B cell (primary cell): ENCODE data around the gene ARHGEF35.
"Not testable (repeated sequence)": the region's sequence is repeated elsewhere in the genome, so short reads cannot be mapped to it uniquely, and the experiment has no call there.

Experiments
- CTCF ChIP-seq: fragments of 200-600 bp; IDR thresholded peaks from one replicate; pipeline ENCODE4 v1.8.0; 2022; ENCODE audit warnings: antibody characterized with exemption, mild to moderate bottlenecking
- EZH2 ChIP-seq: IDR thresholded peaks from 2 replicates; pipeline ENCODE4 v1.6.1; 2012; ENCODE audit warnings: borderline replicate concordance, low read depth, mild to moderate bottlenecking, moderate library complexity, low read length; ENCODE audit not compliant: insufficient read depth, poor library complexity, severe bottlenecking

GRCh38 chr7:144201978-144202377 is 6.3 kb upstream of the ARHGEF35 start:
- not testable (repeated sequence) for TF ChIP-seq CTCF, EZH2
